Lower leg skin (tissue), 4 donors: ENCODE results near the gene ODC1. TPM values are rescaled to one million over a fixed set of nuclear protein-coding genes. Genes with fewer than 3 reads are reported as not detected.

ENCODE experiments used
- DNase-seq, 2 donors: peaks; one replicate each; pipeline ENCODE4 v3.0.0-alpha.2; 2019; ENCODE audit warnings: low spot score in 2 of 2
- H3K4me3 ChIP-seq: fragments of 200-600 bp; sonication (generic); 2 replicates; pipeline ENCODE4 v1.5.1; 2017; ENCODE audit warnings: mild to moderate bottlenecking, low read depth; ENCODE audit not compliant: poor library complexity, severe bottlenecking
- CTCF ChIP-seq, 3 donors: fragments of 450-650 bp; IDR thresholded peaks; one replicate each; pipeline ENCODE4 v1.5.1; 2016; ENCODE audit warnings: antibody characterized with exemption in 3 of 3, mild to moderate bottlenecking in 3 of 3, moderate library complexity in 2 of 3
- POLR2A ChIP-seq, 2 donors: fragments of 450-650 bp; IDR thresholded peaks; one replicate each; pipeline ENCODE4 v1.6.1; 2016 to 2017; ENCODE audit warnings: antibody characterized with exemption in 2 of 2, mild to moderate bottlenecking in 1 of 2, moderate library complexity in 1 of 2
- WGBS, 2 donors: methylation state at CpG; one replicate each; pipeline ENCODE4 v1.1.5; 2018; 5-methylcytosine and 5-hydroxymethylcytosine counted together
- intact Hi-C: fragments of 100-400 bp; cut with DNase I; formaldehyde crosslinking; loops from one replicate; pipeline ENCODE4 v1.15.0; 2023; ENCODE audit warnings: low total_unique reads
- total RNA-seq, 4 donors: library from RNA; depleted of rRNA; stranded (reverse); fragments of >200 nt; gene quantifications; one replicate each; pipeline ENCODE4 v1.1.0, GENCODE V29; 2016

ODC1 gene
- total RNA-seq, 4 donors from 2014 or later = 11.5 to 19.7 (median 17.8) TPM

DNA sequence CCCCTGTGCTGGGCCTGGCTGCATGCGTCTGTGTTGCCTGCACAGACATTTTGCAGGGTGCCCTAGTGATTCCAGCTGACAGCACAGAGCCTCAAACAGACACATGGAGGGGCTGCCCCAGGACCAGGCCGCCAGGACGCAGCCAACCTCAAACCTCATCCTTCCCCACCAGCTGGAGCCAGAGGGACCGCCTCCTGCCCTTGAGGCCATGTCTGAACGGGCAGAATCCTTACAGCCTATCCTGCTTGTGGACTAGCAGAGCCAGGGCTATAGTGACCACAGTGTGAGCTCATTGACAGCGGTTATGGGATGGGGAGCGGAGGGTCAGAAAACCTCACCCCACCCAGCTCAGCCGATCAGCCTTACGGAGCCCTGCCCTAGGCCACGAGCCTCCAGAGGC lies 22.4 kb downstream of the ODC1 start:
- intact Hi-C loops = loop anchor here (10.0 kb wide), 1 partner anchor 829 kb away; no protein-coding TSS in a partner anchor
- H3K4me3 ChIP-seq = no peak overlapping the region
- WGBS, 2 donors = 78 to 92% methylated on average over 10 of the region's 10 CpGs
- DNase-seq = no peak
- TF ChIP-seq POLR2A (IDR thresholded peaks at IDR 0.05) (no peak), CTCF (IDR thresholded peaks at IDR 0.05) (no peak)

DNA sequence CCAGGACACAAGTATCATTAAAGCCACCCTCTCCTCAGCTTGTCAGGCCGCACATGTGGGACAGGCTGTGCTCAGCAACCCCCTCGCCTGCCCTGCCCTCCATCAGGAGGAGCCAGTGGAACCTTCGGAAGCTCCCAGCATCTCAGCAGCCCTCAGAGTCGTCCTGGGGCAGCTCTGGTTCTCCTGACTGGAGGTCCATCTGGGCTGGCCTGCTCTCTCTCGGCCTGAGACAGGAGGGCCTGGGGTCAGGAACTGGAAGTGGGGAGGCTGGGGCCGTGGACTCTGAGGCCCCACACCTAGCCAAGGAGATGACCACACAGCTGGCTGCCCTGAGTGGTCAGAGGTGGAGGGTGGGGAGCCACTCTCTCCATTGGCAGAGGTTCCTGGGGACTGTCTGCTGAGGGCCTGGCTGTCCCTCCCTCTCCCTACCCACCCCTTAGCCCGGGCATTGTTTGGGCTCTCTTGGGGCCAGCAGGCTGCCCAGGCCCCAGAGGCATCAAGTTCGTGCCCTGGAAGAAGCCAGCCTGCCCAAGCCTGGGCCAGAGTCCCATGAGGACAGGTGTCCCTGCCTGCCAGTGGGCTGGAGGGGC lies 23.1 kb downstream of the ODC1 start:
- no peak for TF ChIP-seq POLR2A (IDR thresholded peaks at IDR 0.05)
- TF ChIP-seq CTCF (IDR thresholded peaks at IDR 0.05) = no peak
- 91% methylated on average over 7 of the region's 8 CpGs for WGBS, 2 donors
- no peak for DNase-seq
- intact Hi-C loops = loop anchor here (5.0 to 10.0 kb wide), 2 partner anchors 298 to 830 kb away; no protein-coding TSS in a partner anchor
- no peak overlapping the region for H3K4me3 ChIP-seq

- no peak for TF ChIP-seq CTCF (IDR thresholded peaks at IDR 0.05)
- no peak for TF ChIP-seq POLR2A (IDR thresholded peaks at IDR 0.05)
- intact Hi-C loops = loop anchor here (5.0 to 10.0 kb wide), 2 partner anchors 297 to 831 kb away; no protein-coding TSS in a partner anchor
- no peak for DNase-seq
- no peak overlapping the region for H3K4me3 ChIP-seq
- 90% methylated on average over 11 of the region's 11 CpGs for WGBS, 2 donors
Observed at GRCh38 chr2:10424051-10424450, 24.1 kb downstream of the ODC1 start.

DNA sequence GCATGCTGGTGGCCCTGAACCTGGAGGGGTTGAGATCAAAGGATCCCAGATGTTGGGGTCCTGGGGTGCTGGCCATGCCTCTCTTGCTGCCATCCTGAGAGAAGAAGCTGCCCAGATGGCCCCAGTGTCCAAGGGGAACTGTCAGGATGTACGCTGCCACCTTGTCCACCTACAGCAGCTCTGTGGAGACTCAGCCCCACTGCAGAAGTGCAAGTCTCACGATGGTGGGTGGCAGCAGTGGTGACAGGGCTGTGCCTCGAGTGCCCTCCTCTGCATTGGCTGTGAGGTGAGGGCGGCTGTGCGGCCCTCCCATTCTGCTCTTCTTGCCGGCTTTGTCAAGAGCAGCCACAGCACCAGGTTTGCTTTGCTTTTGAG lies 24.7 kb downstream of the ODC1 start:
- WGBS, 2 donors = 91 to 97% methylated on average over 4 to 5 of the region's 6 CpGs
- no peak for TF ChIP-seq POLR2A (IDR thresholded peaks at IDR 0.05)
- no peak for TF ChIP-seq CTCF (IDR thresholded peaks at IDR 0.05)
- intact Hi-C loops = loop anchor here (5.0 to 10.0 kb wide), 2 partner anchors 296 to 831 kb away; no protein-coding TSS in a partner anchor
- DNase-seq = no peak
- no peak overlapping the region for H3K4me3 ChIP-seq

DNA sequence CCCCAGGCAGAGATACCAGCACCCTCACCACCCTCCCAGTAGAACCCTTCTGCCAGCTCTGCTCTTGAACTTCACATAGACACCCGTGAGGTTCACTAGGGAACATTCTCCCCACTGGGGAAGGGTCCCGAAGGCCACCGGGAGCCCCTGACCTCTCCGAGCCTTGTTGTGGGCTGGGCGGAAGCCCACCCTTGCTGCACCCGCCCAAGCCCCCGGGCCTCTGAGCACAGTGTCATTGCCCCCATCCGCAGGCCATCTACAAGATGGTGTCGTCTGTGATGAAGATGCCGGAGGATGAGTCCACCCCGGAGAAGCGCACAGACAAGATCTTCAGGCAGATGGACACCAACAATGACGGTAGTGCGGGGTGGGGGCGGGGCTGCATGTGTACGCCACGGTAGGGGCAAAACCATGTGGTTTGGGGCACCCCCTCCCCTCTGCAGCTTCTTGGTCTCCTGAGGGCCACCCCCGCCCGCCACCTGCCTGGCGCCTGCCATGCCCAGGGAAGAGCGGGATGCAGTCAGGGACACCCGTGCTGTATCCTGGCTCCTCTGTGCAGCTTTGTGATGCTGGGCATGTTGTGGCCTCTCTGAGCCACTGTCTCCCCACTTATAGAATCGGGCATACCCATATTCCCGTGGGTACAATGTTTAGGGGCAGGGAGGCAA lies 25.3 kb downstream of the ODC1 start:
- no peak for DNase-seq
- intact Hi-C loops = loop anchor here (5.0 to 10.0 kb wide), 2 partner anchors 296 to 832 kb away; no protein-coding TSS in a partner anchor
- no peak overlapping the region for H3K4me3 ChIP-seq
- 94 to 95% methylated on average over 23 to 24 of the region's 24 CpGs for WGBS, 2 donors
- TF ChIP-seq POLR2A (IDR thresholded peaks at IDR 0.05) (no peak), CTCF (IDR thresholded peaks at IDR 0.05) (no peak)
